OCI-LY7 (cell line): ENCODE data around the gene CASP2. TPM values are rescaled to one million over a fixed set of nuclear protein-coding genes. Genes with fewer than 3 reads are reported as not detected.

Experiments
- BruUV-seq: library from RNA; stranded (reverse); fragments of 400-500 nt; replicated peaks from 2 replicates; lab custom pipeline; 2021; lab: Mats Ljungman, UMichigan
- CTCF ChIA-PET: fragments of 300-600 bp; sonication (Branson Sonifier 250); formaldehyde crosslinking; loops from one replicate; lab custom pipeline; 2022; ENCODE audit warnings: antibody characterized with exemption; ENCODE audit not compliant: unreplicated experiment; lab: Charles Lee
- POLR2A ChIA-PET: fragments of 300-600 bp; sonication (Branson Sonifier 250); formaldehyde crosslinking; loops from one replicate; lab custom pipeline; 2022; ENCODE audit warnings: antibody characterized with exemption; lab: Charles Lee
- DNase-seq: peaks from one replicate; pipeline ENCODE4 v3.0.0-alpha.2; 2015; ENCODE audit warnings: low spot score
- H2AFZ ChIP-seq: fragments of 200-600 bp; sonication (generic), shearing (Covaris generic); 2 replicates; pipeline ENCODE4 v1.6.1; 2014; ENCODE audit warnings: mild to moderate bottlenecking, antibody characterized with exemption, low read length, moderate library complexity
- H3K27ac ChIP-seq: fragments of 200-600 bp; sonication (generic); 2 replicates; pipeline ENCODE4 v1.5.1; 2014; ENCODE audit warnings: mixed run types, low read depth, mild to moderate bottlenecking, moderate library complexity, low read length, inconsistent platforms; ENCODE audit not compliant: poor library complexity, severe bottlenecking
- H3K36me3 ChIP-seq: fragments of 200-600 bp; sonication (generic); 2 replicates; pipeline ENCODE4 v1.6.1; 2014; ENCODE audit warnings: mild to moderate bottlenecking, antibody characterized with exemption, low read length, moderate library complexity, mixed read lengths; ENCODE audit not compliant: insufficient read depth
- H3K4me1 ChIP-seq: fragments of 200-600 bp; sonication (generic); 2 replicates; pipeline ENCODE4 v1.5.1; 2014; ENCODE audit warnings: mild to moderate bottlenecking, low read length; ENCODE audit not compliant: insufficient read depth, poor library complexity, severe bottlenecking
- H3K4me2 ChIP-seq: fragments of 200-600 bp; sonication (generic); 2 replicates; pipeline ENCODE4 v1.6.1; 2014; ENCODE audit warnings: mild to moderate bottlenecking, low read length
- H3K4me3 ChIP-seq: fragments of 200-600 bp; sonication (generic); 2 replicates; pipeline ENCODE4 v1.5.1; 2014; ENCODE audit warnings: mild to moderate bottlenecking, low read depth, low read length; ENCODE audit not compliant: poor library complexity, severe bottlenecking
- H3K79me2 ChIP-seq: fragments of 200-600 bp; sonication (generic); 2 replicates; pipeline ENCODE4 v1.6.1; 2016; ENCODE audit warnings: low read depth, mild to moderate bottlenecking, low read length, moderate library complexity, mixed read lengths; ENCODE audit not compliant: insufficient read depth
- H3K9me2 ChIP-seq: fragments of 200-600 bp; sonication (generic); 2 replicates; pipeline ENCODE4 v1.6.1; 2016; ENCODE audit warnings: mild to moderate bottlenecking, low read length, mixed read lengths; ENCODE audit not compliant: insufficient read depth
- H3K9me3 ChIP-seq: fragments of 200-600 bp; sonication (generic); 2 replicates; pipeline ENCODE4 v1.6.1; 2014; ENCODE audit warnings: mild to moderate bottlenecking, mixed run types, low read length, mixed read lengths
- H4K20me1 ChIP-seq: fragments of 200-600 bp; sonication (generic); 2 replicates; pipeline ENCODE4 v1.6.1; 2014; ENCODE audit warnings: mild to moderate bottlenecking, antibody characterized with exemption, low read length, moderate library complexity, mixed read lengths; ENCODE audit not compliant: insufficient read depth
- EZH2phosphoT487 ChIP-seq: fragments of 200-600 bp; sonication (generic); IDR thresholded peaks from 2 replicates; pipeline ENCODE4 v1.6.1; 2018; ENCODE audit warnings: low read depth, borderline replicate concordance, mild to moderate bottlenecking, mixed run types, antibody characterized with exemption, low read length, moderate library complexity, mixed read lengths
- intact Hi-C: fragments of 100-400 bp; cut with micrococcal nuclease; formaldehyde crosslinking; loops from one replicate; pipeline ENCODE4 v1.10.0; 2022; ENCODE audit not compliant: unreplicated experiment
- total RNA-seq, 2 experiments: library from RNA; depleted of rRNA in 1 of 2; stranded (reverse); fragments of >200 nt in 1 of 2; shearing (Covaris generic) in 1 of 2; gene quantifications; 2 replicates each; pipeline ENCODE4 v1.2.3, GENCODE V29; 2014 to 2022
- TF ChIP-seq, protein P1 (sequence below): fragments of 200-600 bp; sonication (generic); conservative IDR thresholded peaks from 2 replicates; pipeline ENCODE4 v1.5.1; 2014; ENCODE audit warnings: mild to moderate bottlenecking, antibody characterized with exemption, low read length, moderate library complexity, mixed read lengths

Gene CASP2
- total RNA-seq, 2 experiments from 2014 or later, result 27.2 to 61.6 TPM

DNA sequence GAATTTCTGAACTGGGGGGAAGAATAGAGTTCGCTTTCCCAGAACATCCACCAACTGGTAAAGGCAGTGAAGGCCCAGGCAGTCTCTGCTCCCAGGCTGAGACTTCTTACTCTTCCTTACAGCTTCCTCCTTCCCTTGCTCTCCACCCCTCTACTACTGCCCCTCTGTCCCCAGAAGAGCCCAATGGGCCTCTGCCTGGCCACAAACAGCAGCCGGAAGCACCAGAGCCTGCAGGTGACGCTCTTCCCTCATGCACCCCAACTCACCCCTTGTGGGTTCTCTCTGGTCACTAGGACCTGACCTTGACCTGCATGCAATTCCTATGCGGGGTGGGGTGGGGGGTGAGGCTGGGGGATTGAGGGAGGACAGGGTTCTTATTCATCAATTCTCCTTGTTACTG lies 57.9 kb downstream of the CASP2 start:
- POLR2A ChIA-PET, result no interaction called here
- H3K4me2 ChIP-seq, result no peak overlapping the region

DNA sequence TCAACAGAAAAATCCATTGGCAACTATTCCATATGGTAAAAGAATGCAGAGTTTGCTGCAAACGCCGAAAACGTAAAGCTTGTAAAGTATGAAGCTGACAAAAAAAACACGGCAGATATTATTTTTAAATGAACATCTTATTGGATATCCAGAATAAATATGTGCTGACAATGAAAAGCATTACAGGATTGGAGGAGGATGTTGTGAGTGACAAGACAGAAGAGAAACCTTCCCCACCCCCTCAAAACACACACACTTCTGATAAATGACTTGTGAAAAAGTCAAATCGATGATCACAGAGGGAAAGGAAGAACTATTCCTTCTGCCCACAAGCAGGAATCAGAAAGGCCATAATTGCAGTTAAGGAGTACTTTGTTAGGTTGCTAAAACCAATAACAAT lies 59.8 kb downstream of the CASP2 start:
- H3K27ac ChIP-seq, result no peak overlapping the region
- no peak overlapping the region for H3K4me2 ChIP-seq
- no peaks in the 10 kb centered on the region for H3K4me1 ChIP-seq
- no peaks in the 10 kb centered on the region for H3K79me2 ChIP-seq
- intact Hi-C loops, result no loop called here
- BruUV-seq, result no TSS peak
- ChIA-PET POLR2A (no interaction called here), CTCF (no interaction called here)
- no peaks in the 10 kb centered on the region for H4K20me1 ChIP-seq
- no peak for DNase-seq
- H2AFZ ChIP-seq, result no peak overlapping the region
- H3K36me3 ChIP-seq, result no peaks in the 10 kb centered on the region
- TF ChIP-seq, protein P1, sequence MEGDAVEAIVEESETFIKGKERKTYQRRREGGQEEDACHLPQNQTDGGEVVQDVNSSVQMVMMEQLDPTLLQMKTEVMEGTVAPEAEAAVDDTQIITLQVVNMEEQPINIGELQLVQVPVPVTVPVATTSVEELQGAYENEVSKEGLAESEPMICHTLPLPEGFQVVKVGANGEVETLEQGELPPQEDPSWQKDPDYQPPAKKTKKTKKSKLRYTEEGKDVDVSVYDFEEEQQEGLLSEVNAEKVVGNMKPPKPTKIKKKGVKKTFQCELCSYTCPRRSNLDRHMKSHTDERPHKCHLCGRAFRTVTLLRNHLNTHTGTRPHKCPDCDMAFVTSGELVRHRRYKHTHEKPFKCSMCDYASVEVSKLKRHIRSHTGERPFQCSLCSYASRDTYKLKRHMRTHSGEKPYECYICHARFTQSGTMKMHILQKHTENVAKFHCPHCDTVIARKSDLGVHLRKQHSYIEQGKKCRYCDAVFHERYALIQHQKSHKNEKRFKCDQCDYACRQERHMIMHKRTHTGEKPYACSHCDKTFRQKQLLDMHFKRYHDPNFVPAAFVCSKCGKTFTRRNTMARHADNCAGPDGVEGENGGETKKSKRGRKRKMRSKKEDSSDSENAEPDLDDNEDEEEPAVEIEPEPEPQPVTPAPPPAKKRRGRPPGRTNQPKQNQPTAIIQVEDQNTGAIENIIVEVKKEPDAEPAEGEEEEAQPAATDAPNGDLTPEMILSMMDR, result no peak
- no peak for TF ChIP-seq EZH2phosphoT487
- H3K9me3 ChIP-seq, result no peaks in the 10 kb centered on the region
- no peaks in the 10 kb centered on the region for H3K9me2 ChIP-seq
- no peak overlapping the region for H3K4me3 ChIP-seq

More for the DNA sequence above, 57.9 kb downstream of the CASP2 start:
- Histone ChIP-seq H3K79me2 (no peaks in the 10 kb centered on the region), H3K9me3 (no peaks in the 10 kb centered on the region), H3K9me2 (no peaks in the 10 kb centered on the region), H3K4me1 (no peaks in the 10 kb centered on the region), H3K4me3 (no peak overlapping the region), H2AFZ (no peak overlapping the region), H4K20me1 (no peaks in the 10 kb centered on the region), H3K36me3 (no peaks in the 10 kb centered on the region), H3K27ac (no peak overlapping the region)
- no peak for TF ChIP-seq EZH2phosphoT487
- TF ChIP-seq, protein P1, result no peak
- intact Hi-C loops, result no loop called here
- CTCF ChIA-PET, result no interaction called here
- DNase-seq, result no peak
- no TSS peak for BruUV-seq

GRCh38 chr7:143351060-143351459 lies 62.9 kb downstream of the CASP2 start:
- Histone ChIP-seq H2AFZ (no peak overlapping the region), H3K9me2 (no peaks in the 10 kb centered on the region), H3K4me2 (no peak overlapping the region), H4K20me1 (no peaks in the 10 kb centered on the region), H3K4me3 (no peak overlapping the region), H3K9me3 (no peaks in the 10 kb centered on the region), H3K79me2 (no peaks in the 10 kb centered on the region), H3K4me1 (no peaks in the 10 kb centered on the region), H3K36me3 (no peaks in the 10 kb centered on the region), H3K27ac (no peak overlapping the region)
- CTCF ChIA-PET, result no interaction called here
- intact Hi-C loops, result no loop called here
- POLR2A ChIA-PET, result no interaction called here
- no peak for DNase-seq
- TF ChIP-seq, protein P1, result no peak
- TF ChIP-seq EZH2phosphoT487, result no peak
- no TSS peak for BruUV-seq
